ENCODE measurements around the gene MYO10.

The MYO10 gene

DNA sequence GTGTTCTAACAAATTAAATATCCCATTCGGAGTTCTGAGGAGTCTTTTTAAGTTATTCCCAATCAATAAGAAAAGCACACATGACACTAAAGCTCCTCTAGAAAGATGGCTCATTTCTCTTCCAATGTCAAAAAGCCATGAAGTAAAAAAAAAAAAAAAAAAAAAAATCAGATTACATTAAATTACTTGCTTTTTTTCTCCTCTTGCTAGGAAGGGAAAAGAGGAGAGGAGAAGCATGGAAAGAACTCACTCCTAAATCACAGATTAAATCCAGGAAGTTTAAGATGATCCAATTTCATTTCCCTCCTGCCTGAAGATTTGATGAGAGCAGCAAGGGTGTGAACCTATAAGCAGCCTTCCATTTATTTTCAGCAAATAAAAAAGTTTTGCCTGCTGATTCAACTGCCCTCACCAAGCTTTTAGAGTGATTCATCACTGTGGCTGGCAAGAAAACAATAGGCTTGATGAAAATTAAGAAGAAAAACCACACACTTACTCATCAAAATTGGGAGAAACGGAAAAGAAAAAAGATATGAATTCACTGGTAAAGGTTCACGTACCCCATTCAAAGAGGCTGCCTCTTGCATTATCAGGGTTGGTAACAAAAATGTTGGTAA, 19.7 kb downstream of the MYO10 start:
- no peak for DNase-seq (ENCODE audit: low spot score)

GRCh38 chr5:16914584-16914983, 21.5 kb downstream of the MYO10 start:
- no peak for DNase-seq (ENCODE audit: low spot score)

DNA sequence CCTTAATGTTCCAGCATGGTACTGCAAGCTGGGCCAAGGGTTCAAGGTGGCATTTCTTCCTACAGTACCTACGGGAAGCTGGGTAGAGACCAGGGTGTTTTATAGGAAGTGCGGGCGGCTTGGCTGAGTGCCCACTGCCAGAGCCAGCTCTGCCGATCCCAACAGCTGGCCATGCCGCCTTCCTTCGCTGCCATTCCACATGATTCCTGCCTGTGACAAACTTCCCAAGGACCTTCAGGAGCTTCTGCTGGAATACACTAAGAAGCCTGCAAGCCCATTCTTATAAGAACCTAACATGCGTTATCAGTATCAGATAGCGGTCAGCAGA, 22.0 kb downstream of the MYO10 start:
- DNase-seq (ENCODE audit: low spot score), result no peak

- DNase-seq (ENCODE audit: low spot score), result no peak
These were observed 22.6 kb downstream of the MYO10 start for GRCh38 chr5:16913187-16914107.

DNA sequence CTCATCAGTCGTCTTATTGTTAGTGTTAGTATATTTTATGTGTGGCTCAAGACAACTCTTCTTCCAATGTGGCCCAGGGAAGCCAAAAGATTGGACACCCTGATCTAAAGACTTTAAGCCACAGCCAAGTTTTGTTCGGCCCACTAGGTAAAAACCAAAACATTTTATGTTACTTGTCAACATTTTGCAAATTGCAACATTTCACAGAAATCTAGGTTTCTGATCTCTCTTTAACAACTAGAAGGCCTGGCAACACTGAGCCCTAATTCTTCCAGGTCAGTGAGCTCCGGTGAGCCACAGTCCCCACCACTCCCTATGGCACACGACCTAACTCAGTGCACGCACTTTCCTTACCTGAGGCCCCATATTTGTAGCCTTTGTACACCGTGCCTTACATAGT, 24.0 kb downstream of the MYO10 start:
- DNase-seq (ENCODE audit: low spot score), result no peak

- DNase-seq (ENCODE audit: low spot score), result no peak
These were observed 26.6 kb downstream of the MYO10 start for GRCh38 chr5:16909464-16909863.

GRCh38 chr5:16907270-16907669, 28.8 kb downstream of the MYO10 start:
- DNase-seq (ENCODE audit: low spot score), result no peak

GRCh38 chr5:16906255-16906654, 29.8 kb downstream of the MYO10 start:
- DNase-seq (ENCODE audit: low spot score), result no peak

DNA sequence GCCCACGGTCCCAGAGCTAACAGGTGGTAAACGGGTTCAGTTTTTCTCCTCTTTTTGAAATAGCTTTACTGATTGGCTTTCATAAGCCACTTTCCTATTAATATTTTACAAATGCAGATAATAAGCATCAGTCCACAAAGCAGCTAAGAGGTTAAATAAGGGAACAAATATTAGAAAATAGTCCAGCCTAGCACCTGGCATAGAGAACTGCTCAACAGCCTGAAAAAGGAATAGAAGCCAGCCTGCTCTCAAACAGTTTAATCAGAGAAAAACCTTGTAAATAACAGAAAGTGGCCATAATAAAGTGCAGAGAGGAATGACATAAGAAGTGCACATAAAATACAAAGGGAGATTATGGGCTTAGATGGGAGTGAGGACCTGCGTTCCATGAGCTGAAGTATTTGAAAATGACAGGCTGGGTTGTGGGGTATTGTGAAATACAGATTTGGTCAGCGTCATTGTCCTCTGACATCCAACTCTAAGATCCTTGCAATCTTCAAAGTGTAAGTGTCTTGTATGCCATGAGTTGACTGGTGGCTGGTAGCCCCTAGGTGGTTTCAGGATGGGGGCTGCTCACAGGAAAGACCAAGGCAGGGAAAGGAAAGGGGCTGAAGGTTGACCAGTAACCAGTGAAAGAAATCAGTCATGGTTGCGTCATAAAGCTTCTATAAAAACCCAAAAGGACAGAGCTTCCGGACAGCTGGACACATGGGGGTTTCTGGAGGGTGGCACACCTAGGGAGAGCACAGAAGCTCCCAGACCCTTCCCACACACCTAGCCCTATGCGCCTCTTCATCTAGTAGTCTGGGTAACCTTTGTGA, 32.4 kb downstream of the MYO10 start:
- no peak for DNase-seq (ENCODE audit: low spot score)

DNA sequence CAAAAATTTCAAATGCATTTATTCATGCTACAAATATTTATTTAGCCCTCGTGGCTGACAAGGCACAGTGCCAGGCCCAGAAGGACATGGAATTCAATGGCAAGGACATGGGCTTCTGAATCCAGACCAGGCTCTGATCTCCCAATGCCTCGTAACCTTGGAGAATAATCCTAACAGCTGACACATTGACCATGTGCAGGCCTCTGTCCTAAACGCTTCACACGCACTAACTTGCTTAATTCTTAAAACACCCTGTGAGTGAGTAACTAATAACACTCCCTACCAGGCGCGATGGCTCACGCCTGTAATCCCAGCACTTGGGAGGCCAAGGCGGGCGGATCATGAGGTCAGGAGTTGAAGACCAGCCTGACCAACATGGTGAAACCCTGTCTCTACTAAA, 33.2 kb downstream of the MYO10 start:
- no peak for DNase-seq (ENCODE audit: low spot score)

- DNase-seq (ENCODE audit: low spot score), result no peak
These were observed 35.0 kb downstream of the MYO10 start for GRCh38 chr5:16901021-16901644.

DNA sequence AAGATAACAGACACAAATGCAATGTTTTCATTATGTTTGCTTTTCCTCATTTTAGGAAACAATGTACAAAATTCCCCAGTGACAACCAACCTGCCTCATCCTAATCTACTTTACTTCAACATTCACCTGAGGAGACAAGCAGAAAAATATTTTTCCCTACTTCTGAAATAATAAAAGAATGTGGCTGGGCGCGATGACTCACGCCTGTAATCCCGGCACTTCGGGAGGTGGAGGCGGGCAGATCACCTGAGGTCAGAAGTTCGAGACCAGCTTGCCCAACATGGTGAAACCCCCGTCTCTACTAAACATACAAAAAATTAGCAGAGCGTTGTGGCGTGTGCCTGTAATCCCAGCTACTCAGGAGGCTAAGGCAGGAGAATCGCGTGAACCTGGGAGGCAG, 36.9 kb downstream of the MYO10 start:
- DNase-seq (ENCODE audit: low spot score), result no peak

- no peak for DNase-seq (ENCODE audit: low spot score)
These were observed 38.3 kb downstream of the MYO10 start for GRCh38 chr5:16897800-16898199.

DNA sequence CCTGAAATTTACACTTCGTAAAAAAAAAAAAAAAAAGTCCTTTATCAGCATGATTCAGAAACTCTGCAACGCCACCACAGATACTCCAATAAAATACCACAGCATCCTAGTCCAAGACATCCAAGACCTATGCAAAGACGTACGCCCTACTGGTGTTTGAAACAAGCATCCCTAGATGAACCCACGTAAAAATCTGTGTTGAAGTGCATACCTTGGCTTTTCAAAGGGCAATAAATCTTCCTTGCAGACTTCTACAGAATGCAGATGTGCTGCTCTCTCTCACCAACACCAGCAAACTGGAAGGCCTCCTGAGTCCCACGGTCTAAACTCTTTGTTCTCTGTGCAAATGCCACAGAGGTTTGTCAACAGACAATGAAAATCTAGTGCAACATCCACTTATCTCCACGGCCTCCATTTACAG, 38.8 kb downstream of the MYO10 start:
- DNase-seq (ENCODE audit: low spot score), result no peak

GRCh38 chr5:16896767-16897166, 39.3 kb downstream of the MYO10 start:
- DNase-seq (ENCODE audit: low spot score), result no peak

- DNase-seq (ENCODE audit: low spot score), result no peak
These were observed 41.6 kb downstream of the MYO10 start for GRCh38 chr5:16894236-16895057.

DNA sequence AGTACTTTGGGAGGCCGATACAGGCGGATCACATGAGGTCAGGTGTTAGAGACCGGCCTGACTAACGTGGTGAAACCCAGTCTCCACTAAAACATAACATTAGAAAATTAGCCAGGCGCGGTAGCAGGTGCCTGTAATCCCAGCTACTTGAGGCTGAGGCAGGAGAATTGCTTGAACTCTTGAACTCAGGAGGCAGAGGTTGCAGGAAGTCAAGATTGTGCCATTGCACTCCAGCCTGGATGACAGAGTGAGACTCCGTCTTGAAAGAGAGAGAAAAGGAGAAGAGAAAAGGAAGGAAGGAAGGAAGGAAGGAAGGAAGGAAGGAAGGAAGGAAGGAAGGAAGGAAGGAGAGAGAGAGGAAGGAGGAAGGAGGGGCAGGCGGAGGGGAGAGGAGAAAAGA, 45.1 kb downstream of the MYO10 start:
- no peak for DNase-seq (ENCODE audit: low spot score)

DNA sequence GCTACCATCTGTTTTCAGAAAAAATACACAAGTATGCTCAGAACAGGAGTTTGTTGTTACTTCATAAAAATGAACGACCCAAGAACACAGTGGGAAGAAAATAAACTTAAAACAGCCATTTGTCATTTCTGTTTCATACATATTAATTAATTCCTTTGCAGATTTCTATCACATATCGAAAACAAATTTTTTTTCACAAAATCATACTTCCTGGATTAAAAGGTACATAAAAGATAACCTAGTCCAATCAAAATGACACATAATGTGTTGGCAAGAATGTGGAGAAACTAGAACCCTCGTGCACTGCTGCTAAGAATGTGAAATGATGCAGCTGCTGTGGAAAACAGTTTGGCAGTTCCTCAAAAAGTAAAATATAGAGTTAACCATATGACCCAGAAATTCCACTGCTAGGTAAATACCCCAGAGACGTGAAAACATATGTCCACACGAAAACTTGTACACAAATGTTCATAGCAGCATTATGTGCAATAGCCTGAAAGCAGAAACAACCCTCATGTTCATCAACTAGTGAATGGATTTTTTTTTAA, 46.0 kb downstream of the MYO10 start:
- no peak for DNase-seq (ENCODE audit: low spot score)

DNA sequence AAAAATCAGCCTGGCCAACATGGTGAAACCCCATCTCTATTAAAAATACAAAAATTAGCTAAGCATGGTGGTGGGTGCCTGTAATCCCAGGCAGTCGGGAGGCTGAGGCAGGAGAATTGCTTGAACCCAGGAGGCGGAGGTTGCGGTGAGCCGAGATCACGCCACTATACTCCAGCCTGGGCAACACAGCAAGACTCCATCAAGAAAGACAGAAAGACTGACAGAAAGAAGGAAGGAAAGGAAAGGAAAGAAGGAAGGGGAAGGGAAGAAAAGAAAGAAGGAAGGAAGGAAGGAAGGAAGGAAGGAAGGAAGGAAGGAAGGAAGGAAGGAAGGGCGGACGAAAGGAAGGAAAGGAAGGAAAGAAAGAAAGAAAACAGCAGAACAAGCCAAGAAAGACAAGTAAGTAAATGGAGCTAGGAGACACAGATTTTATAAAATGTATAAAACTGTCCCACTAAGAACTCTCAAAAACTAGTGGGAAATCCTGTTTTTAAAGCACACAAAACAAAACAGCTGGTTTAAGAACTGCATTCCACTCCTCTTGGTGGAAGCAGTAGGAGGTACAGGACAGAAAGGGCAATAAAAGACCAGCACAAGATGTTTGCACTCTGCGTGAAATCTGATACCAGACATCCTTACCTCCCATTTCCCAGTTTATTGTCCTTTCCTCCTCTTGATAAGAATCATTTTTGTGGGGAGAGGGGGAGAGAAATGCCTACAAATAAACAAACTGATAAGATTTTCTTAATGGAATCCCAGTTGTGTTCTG, 46.7 kb downstream of the MYO10 start:
- DNase-seq (ENCODE audit: low spot score), result no peak

DNA sequence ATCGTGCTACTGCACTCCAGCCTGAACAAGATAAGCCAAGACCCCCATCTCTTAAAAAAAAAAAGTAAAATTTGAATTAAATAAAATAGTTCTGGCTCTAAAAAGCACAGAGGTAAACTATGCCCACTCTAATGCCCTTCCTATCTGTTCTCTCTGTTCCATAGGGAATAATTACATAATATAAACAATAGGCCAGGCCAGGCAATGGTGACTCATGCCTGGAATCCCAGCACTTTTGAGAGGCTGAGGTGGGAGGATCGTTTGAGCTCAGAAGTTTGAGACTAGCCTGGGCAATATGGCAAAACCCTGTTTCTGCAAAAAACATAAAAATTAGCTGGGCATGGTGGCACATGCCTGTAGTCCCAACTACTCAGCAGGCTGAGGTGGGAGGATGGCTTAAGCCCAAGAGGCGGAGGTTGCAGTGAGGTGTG, 47.4 kb downstream of the MYO10 start:
- no peak for DNase-seq (ENCODE audit: low spot score)
